Tibial nerve (tissue), 4 donors: ENCODE results near the gene PRPSAP1.

Experiments
- EP300 ChIP-seq, 2 donors: sonication (generic); formaldehyde crosslinking; IDR thresholded peaks; one replicate each; pipeline ENCODE4 v1.6.1; 2017; ENCODE audit warnings: antibody characterized with exemption in 2 of 2, mild to moderate bottlenecking in 1 of 2
- POLR2A ChIP-seq, 2 donors: fragments of 450-650 bp; IDR thresholded peaks; one replicate each; pipeline ENCODE4 v1.6.1; 2017; ENCODE audit warnings: antibody characterized with exemption in 2 of 2, mild to moderate bottlenecking in 2 of 2, moderate library complexity in 2 of 2
- TF ChIP-seq, protein P1 (sequence below), 5 experiments: fragments of 200-600 bp in 3 of 5; fragments of 450-650 bp in 2 of 5; sonication (generic) in 3 of 5; IDR thresholded peaks; one replicate each; pipeline ENCODE4 v1.5.1; 2016 to 2019; ENCODE audit warnings: antibody characterized with exemption in 5 of 5, mild to moderate bottlenecking in 3 of 5, moderate library complexity in 2 of 5

DNA sequence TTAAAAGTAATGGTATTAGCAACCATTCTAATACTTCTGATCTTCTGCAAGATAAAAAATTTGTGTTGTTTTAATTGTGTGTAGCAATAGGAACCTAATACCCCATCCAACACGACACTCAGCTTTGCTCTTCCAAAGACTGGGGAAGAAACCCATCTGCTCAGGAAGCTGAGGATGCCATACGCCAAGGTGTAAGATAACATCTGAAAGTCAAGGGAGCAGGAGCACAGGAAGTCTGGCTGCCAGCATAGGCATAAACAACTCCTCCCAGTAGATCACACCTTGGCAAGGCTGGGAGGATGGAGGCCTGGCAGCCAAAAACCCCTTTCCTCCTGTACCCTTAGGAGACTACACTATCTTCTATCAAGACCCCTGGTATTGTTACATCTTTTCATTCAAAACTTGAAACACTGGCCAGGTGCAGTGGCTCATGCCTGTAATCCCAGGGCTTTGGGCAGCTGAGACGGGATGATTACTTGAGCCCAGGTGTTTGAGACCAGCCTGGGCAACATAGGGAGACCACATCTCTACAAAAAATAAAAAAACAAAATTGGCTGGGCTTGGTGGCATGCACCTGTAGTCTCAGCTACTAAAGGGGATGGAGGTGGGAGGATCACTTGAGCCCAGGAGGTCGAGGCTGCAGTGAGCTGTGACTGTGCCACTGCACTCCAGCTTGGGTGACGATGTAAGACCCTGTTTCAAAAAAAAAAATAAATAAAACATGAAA, 25.0 kb upstream of the PRPSAP1 start:
- TF ChIP-seq, protein P1, sequence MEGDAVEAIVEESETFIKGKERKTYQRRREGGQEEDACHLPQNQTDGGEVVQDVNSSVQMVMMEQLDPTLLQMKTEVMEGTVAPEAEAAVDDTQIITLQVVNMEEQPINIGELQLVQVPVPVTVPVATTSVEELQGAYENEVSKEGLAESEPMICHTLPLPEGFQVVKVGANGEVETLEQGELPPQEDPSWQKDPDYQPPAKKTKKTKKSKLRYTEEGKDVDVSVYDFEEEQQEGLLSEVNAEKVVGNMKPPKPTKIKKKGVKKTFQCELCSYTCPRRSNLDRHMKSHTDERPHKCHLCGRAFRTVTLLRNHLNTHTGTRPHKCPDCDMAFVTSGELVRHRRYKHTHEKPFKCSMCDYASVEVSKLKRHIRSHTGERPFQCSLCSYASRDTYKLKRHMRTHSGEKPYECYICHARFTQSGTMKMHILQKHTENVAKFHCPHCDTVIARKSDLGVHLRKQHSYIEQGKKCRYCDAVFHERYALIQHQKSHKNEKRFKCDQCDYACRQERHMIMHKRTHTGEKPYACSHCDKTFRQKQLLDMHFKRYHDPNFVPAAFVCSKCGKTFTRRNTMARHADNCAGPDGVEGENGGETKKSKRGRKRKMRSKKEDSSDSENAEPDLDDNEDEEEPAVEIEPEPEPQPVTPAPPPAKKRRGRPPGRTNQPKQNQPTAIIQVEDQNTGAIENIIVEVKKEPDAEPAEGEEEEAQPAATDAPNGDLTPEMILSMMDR (IDR thresholded peaks at IDR 0.05): no peak
- TF ChIP-seq POLR2A (IDR thresholded peaks at IDR 0.05) (no peak), EP300 (IDR thresholded peaks at IDR 0.05) (no peak)
